ENCODE results near the gene SRSF8.
"Not testable (repeated sequence)": the region's sequence is repeated elsewhere in the genome, so short reads cannot be mapped to it uniquely, and the experiment has no call there.

The SRSF8 gene

DNA sequence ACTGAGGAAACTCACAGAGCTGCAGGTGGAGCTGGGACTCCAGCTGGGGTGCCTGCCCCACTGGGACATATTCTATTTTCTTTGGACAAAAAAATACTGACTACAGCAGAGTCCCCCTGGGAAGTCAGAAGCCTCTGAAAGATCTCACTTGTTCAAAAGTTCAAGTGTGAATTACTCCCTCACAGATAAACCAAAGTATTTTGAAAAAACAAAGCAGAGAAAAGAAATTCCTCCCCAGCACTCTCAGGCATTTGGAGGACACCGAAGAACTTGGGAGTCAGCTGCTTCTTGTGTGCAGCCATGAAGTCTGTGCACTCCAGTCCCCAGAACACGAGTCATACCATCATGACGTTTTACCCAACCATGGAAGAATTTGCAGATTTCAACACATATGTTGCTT is 17.6 kb upstream of the SRSF8 start, which contains the start of gene KDM4F:
Gene KDM4F, plus strand, starts transcription at position 301 of the 400 bp plus-strand sequence.
- H3K4me1 ChIP-seq (ENCODE audit: control insufficient read depth, low read depth, low read length); H3K36me3 ChIP-seq (ENCODE audit: control insufficient read depth, low read depth, low read length); H3K27ac ChIP-seq (ENCODE audit: low read length); H3K9ac ChIP-seq (ENCODE audit: low read length); H3K27me3 ChIP-seq (ENCODE audit: control insufficient read depth, insufficient read depth, low read length); H3K9me3 ChIP-seq (ENCODE audit: control insufficient read depth, low read depth, low read length); H3K4me3 ChIP-seq (ENCODE audit: low read length): not testable (repeated sequence)

DNA sequence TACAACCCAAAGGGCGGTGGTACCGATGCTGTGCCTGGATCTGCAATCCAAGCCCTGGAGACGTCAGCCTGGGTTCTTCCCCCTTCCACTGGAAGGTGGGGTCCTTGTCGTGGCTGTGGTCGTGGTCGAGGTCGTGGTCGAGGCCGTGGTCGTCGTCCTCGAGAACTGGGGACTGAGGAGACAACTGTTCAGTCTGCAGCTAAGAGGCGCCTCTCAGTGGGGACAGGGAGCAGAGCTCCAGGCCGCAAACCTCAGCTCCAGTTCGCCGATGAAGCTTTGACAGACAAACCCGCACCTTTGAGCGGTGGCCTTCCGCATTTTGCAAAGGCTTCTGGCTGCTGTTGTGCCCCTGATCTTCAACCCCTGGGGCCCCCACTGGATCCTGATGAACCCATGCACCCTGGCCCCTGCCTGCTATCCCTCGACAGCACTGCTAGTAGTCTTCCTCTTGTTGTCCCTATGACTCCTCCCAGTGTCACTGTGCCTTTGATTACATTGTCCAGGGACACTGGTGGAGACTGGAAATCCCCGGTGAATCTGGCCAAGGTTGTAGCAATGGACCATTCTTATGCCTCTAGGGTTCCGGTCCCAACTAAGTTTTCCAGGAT is 16.0 kb upstream of the SRSF8 start:
- H3K4me3 ChIP-seq (ENCODE audit: low read length), result no peak overlapping the region
- H3K4me1 ChIP-seq (ENCODE audit: control insufficient read depth, low read depth, low read length), result no peaks in the 10 kb centered on the region
- no peaks in the 10 kb centered on the region for H3K36me3 ChIP-seq (ENCODE audit: control insufficient read depth, low read depth, low read length)
- no peak overlapping the region for H3K27ac ChIP-seq (ENCODE audit: low read length)
- H3K27me3 ChIP-seq (ENCODE audit: control insufficient read depth, insufficient read depth, low read length), result no peaks in the 10 kb centered on the region
- no peak overlapping the region for H3K9ac ChIP-seq (ENCODE audit: low read length)
- no peaks in the 10 kb centered on the region for H3K9me3 ChIP-seq (ENCODE audit: control insufficient read depth, low read depth, low read length)

GRCh38 chr11:95054356-95054755 is 12.4 kb upstream of the SRSF8 start:
- Histone ChIP-seq H3K9me3 (ENCODE audit: control insufficient read depth, low read depth, low read length) (no peaks in the 10 kb centered on the region), H3K4me1 (ENCODE audit: control insufficient read depth, low read depth, low read length) (no peaks in the 10 kb centered on the region), H3K36me3 (ENCODE audit: control insufficient read depth, low read depth, low read length) (no peaks in the 10 kb centered on the region), H3K9ac (ENCODE audit: low read length) (no peak overlapping the region), H3K27me3 (ENCODE audit: control insufficient read depth, insufficient read depth, low read length) (no peaks in the 10 kb centered on the region), H3K27ac (ENCODE audit: low read length) (no peak overlapping the region), H3K4me3 (ENCODE audit: low read length) (no peak overlapping the region)

- H3K4me3 ChIP-seq (ENCODE audit: low read length), result no peak overlapping the region
- no peaks in the 10 kb centered on the region for H3K9me3 ChIP-seq (ENCODE audit: control insufficient read depth, low read depth, low read length)
- H3K4me1 ChIP-seq (ENCODE audit: control insufficient read depth, low read depth, low read length), result no peaks in the 10 kb centered on the region
- no peaks in the 10 kb centered on the region for H3K36me3 ChIP-seq (ENCODE audit: control insufficient read depth, low read depth, low read length)
- H3K9ac ChIP-seq (ENCODE audit: low read length), result no peak overlapping the region
- H3K27ac ChIP-seq (ENCODE audit: low read length), result no peak overlapping the region
- H3K27me3 ChIP-seq (ENCODE audit: control insufficient read depth, insufficient read depth, low read length), result no peaks in the 10 kb centered on the region
Observed at GRCh38 chr11:95055283-95055897, 11.3 kb upstream of the SRSF8 start.

DNA sequence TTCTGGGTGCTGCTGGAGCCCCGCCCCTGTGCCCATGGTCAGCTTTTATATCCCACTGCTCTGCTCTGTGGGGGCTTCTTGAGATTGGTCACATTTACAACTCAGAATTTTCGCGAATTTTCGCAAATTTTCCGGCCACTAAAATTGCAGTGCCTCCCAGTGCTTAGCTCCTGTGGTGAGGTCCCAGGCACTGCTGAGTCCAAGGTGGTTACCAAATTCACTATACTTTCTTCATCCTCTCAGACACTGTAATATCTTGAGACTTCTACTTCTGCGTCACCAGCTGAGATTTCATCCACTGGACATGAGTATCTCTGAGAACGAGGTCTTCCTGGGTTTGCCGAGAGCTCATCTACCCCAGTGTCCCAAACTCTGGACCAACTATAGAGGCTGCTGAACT is 8.8 kb upstream of the SRSF8 start:
- no peak overlapping the region for H3K27ac ChIP-seq (ENCODE audit: low read length)
- no peaks in the 10 kb centered on the region for H3K36me3 ChIP-seq (ENCODE audit: control insufficient read depth, low read depth, low read length)
- H3K9ac ChIP-seq (ENCODE audit: low read length), result no peak overlapping the region
- no peaks in the 10 kb centered on the region for H3K4me1 ChIP-seq (ENCODE audit: control insufficient read depth, low read depth, low read length)
- no peaks in the 10 kb centered on the region for H3K9me3 ChIP-seq (ENCODE audit: control insufficient read depth, low read depth, low read length)
- no peaks in the 10 kb centered on the region for H3K27me3 ChIP-seq (ENCODE audit: control insufficient read depth, insufficient read depth, low read length)
- H3K4me3 ChIP-seq (ENCODE audit: low read length), result no peak overlapping the region

- Histone ChIP-seq H3K9me3 (ENCODE audit: control insufficient read depth, low read depth, low read length) (no peaks in the 10 kb centered on the region), H3K9ac (ENCODE audit: low read length) (no peak overlapping the region), H3K27ac (ENCODE audit: low read length) (no peak overlapping the region), H3K4me1 (ENCODE audit: control insufficient read depth, low read depth, low read length) (no peaks in the 10 kb centered on the region), H3K4me3 (ENCODE audit: low read length) (no peak overlapping the region), H3K27me3 (ENCODE audit: control insufficient read depth, insufficient read depth, low read length) (no peaks in the 10 kb centered on the region), H3K36me3 (ENCODE audit: control insufficient read depth, low read depth, low read length) (no peaks in the 10 kb centered on the region)
Observed at GRCh38 chr11:95058621-95059020, 8.1 kb upstream of the SRSF8 start.

- Histone ChIP-seq H3K27ac (ENCODE audit: low read length) (no peak overlapping the region), H3K27me3 (ENCODE audit: control insufficient read depth, insufficient read depth, low read length) (no peaks in the 10 kb centered on the region)
Observed at GRCh38 chr11:95059046-95059445, 7.7 kb upstream of the SRSF8 start.

GRCh38 chr11:95065336-95065735 is 1.4 kb upstream of the SRSF8 start:
- Histone ChIP-seq H3K27me3 (ENCODE audit: control insufficient read depth, insufficient read depth, low read length) (no peaks in the 10 kb centered on the region), H3K27ac (ENCODE audit: low read length) (no peak overlapping the region), H3K9ac (ENCODE audit: low read length) (no peak overlapping the region), H3K36me3 (ENCODE audit: control insufficient read depth, low read depth, low read length) (no peaks in the 10 kb centered on the region), H3K9me3 (ENCODE audit: control insufficient read depth, low read depth, low read length) (no peaks in the 10 kb centered on the region), H3K4me1 (ENCODE audit: control insufficient read depth, low read depth, low read length) (peaks cover 12% of the 10 kb centered on the region), H3K4me3 (ENCODE audit: low read length) (no peak overlapping the region)

More at GRCh38 chr11:95059046-95059445, 7.7 kb upstream of the SRSF8 start:
- Histone ChIP-seq H3K4me1 (ENCODE audit: control insufficient read depth, low read depth, low read length) (no peaks in the 10 kb centered on the region), H3K4me3 (ENCODE audit: low read length) (no peak overlapping the region), H3K9me3 (ENCODE audit: control insufficient read depth, low read depth, low read length) (no peaks in the 10 kb centered on the region), H3K36me3 (ENCODE audit: control insufficient read depth, low read depth, low read length) (no peaks in the 10 kb centered on the region), H3K9ac (ENCODE audit: low read length) (no peak overlapping the region)

GRCh38 chr11:95067039-95067840 is 521 bp downstream of the SRSF8 start:
- H3K4me1 ChIP-seq (ENCODE audit: control insufficient read depth, low read depth, low read length), result peaks cover 12% of the 10 kb centered on the region
- H3K27ac ChIP-seq (ENCODE audit: low read length), result no peak overlapping the region
- no peaks in the 10 kb centered on the region for H3K9me3 ChIP-seq (ENCODE audit: control insufficient read depth, low read depth, low read length)
- H3K36me3 ChIP-seq (ENCODE audit: control insufficient read depth, low read depth, low read length), result no peaks in the 10 kb centered on the region
- peak overlapping the region; percentile 85 for H3K4me3 ChIP-seq (ENCODE audit: low read length)
- H3K9ac ChIP-seq (ENCODE audit: low read length), result peak overlapping the region; percentile 72
- no peaks in the 10 kb centered on the region for H3K27me3 ChIP-seq (ENCODE audit: control insufficient read depth, insufficient read depth, low read length)

- Histone ChIP-seq H3K27ac (ENCODE audit: low read length) (no peak overlapping the region), H3K9me3 (ENCODE audit: control insufficient read depth, low read depth, low read length) (no peaks in the 10 kb centered on the region), H3K4me3 (ENCODE audit: low read length) (peak overlapping the region; percentile 85), H3K27me3 (ENCODE audit: control insufficient read depth, insufficient read depth, low read length) (no peaks in the 10 kb centered on the region), H3K36me3 (ENCODE audit: control insufficient read depth, low read depth, low read length) (no peaks in the 10 kb centered on the region), H3K4me1 (ENCODE audit: control insufficient read depth, low read depth, low read length) (peaks cover 12% of the 10 kb centered on the region), H3K9ac (ENCODE audit: low read length) (peak overlapping the region; percentile 72)
Observed at GRCh38 chr11:95067841-95068219, 1.1 kb downstream of the SRSF8 start.

DNA sequence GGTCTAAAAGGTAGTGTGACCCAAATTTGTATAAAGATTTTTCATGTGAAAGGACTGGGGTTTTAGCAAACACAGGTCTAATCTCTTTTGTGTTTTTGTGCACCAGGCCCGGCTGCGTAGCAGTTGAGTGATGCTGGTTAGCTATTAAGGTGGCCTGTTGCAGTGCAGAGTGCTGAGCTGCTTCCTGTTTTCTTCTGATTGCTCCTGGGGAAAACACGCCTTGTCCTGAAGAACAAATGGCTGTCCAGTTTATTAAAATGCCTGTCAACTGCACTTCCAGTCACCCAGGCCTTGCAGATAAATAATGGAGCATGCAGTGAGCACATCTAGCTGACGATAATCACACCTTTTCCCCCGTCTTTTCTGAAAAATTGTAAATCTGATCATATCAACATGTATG is 1.8 kb downstream of the SRSF8 start:
- H3K27ac ChIP-seq (ENCODE audit: low read length), result no peak overlapping the region
- H3K9ac ChIP-seq (ENCODE audit: low read length), result peak overlapping the region; percentile 72

More for the DNA sequence above, 1.8 kb downstream of the SRSF8 start:
- no peaks in the 10 kb centered on the region for H3K9me3 ChIP-seq (ENCODE audit: control insufficient read depth, low read depth, low read length)
- peaks cover 12% of the 10 kb centered on the region for H3K4me1 ChIP-seq (ENCODE audit: control insufficient read depth, low read depth, low read length)
- no peaks in the 10 kb centered on the region for H3K27me3 ChIP-seq (ENCODE audit: control insufficient read depth, insufficient read depth, low read length)
- peak overlapping the region; percentile 85 for H3K4me3 ChIP-seq (ENCODE audit: low read length)
- no peaks in the 10 kb centered on the region for H3K36me3 ChIP-seq (ENCODE audit: control insufficient read depth, low read depth, low read length)

Data from iPS-18a (cell line).